Keratinocyte (primary cell): ENCODE results near the gene DDX4. TPM values are rescaled to one million over a fixed set of nuclear protein-coding genes. Genes with fewer than 3 reads are reported as not detected.

Source experiments
- DNase-seq: peaks from one replicate; pipeline ENCODE4 v3.0.0-alpha.2; 2011; ENCODE audit warnings: low read depth, missing footprints, low spot score
- FAIRE-seq: peaks from 2 replicates; lab custom pipeline; 2011; peaks lifted over from hg19 to GRCh38; lab: Jason Lieb, UNC
- H2AFZ ChIP-seq: 2 replicates; pipeline ENCODE4 v1.6.0; 2012; ENCODE audit warnings: low read length, control low read depth, inconsistent platforms; ENCODE audit not compliant: control insufficient read depth
- H3K27ac ChIP-seq: 2 replicates; pipeline ENCODE4 v1.5.1; 2011; ENCODE audit warnings: low read length; ENCODE audit not compliant: control insufficient read depth, insufficient read depth
- H3K27me3 ChIP-seq: 3 replicates; pipeline ENCODE4 v1.6.0; 2011; ENCODE audit warnings: low read length; ENCODE audit not compliant: control insufficient read depth, insufficient read depth; ENCODE audit errors: extremely low read depth
- H3K36me3 ChIP-seq, 2 experiments: 2 replicates in 1 of 2; 3 replicates in 1 of 2; pipeline ENCODE4 v1.5.1; 2011; ENCODE audit warnings: low read length in 2 of 2, mild to moderate bottlenecking in 1 of 2; ENCODE audit not compliant: control insufficient read depth in 2 of 2, insufficient read depth in 2 of 2; ENCODE audit errors: extremely low read depth in 1 of 2
- H3K4me1 ChIP-seq: 3 replicates; pipeline ENCODE4 v1.5.1; 2011; ENCODE audit warnings: low read length; ENCODE audit not compliant: control insufficient read depth, insufficient read depth; ENCODE audit errors: extremely low read depth
- H3K4me2 ChIP-seq: 3 replicates; pipeline ENCODE4 v1.6.0; 2011; ENCODE audit warnings: low read depth, low read length; ENCODE audit not compliant: control insufficient read depth, insufficient read depth; ENCODE audit errors: extremely low read depth
- H3K4me3 ChIP-seq, 3 experiments: fragments of 200-600 bp in 1 of 3; sonication (generic) in 1 of 3; 2 replicates in 2 of 3; 3 replicates in 1 of 3; pipeline ENCODE4 v1.5.1; 2011 to 2016; ENCODE audit warnings: low read length in 3 of 3, mild to moderate bottlenecking in 3 of 3, control low read depth in 2 of 3, inconsistent platforms in 1 of 3, low read depth in 1 of 3, mixed read lengths in 1 of 3, mixed run types in 1 of 3, moderate library complexity in 1 of 3; ENCODE audit not compliant: control insufficient read depth in 2 of 3, insufficient read depth in 2 of 3; ENCODE audit errors: extremely low read depth in 1 of 3
- H3K79me2 ChIP-seq: 2 replicates; pipeline ENCODE4 v1.6.0; 2012; ENCODE audit warnings: low read length; ENCODE audit not compliant: control insufficient read depth, insufficient read depth
- H3K9ac ChIP-seq: 3 replicates; pipeline ENCODE4 v1.6.0; 2011; ENCODE audit warnings: low read length; ENCODE audit not compliant: control insufficient read depth, insufficient read depth; ENCODE audit errors: extremely low read depth
- H3K9me1 ChIP-seq: 3 replicates; pipeline ENCODE4 v1.6.0; 2011; ENCODE audit warnings: low read length; ENCODE audit not compliant: control insufficient read depth, insufficient read depth; ENCODE audit errors: extremely low read depth
- H3K9me3 ChIP-seq: 2 replicates; pipeline ENCODE4 v1.5.1; 2012; ENCODE audit warnings: low read depth, low read length; ENCODE audit not compliant: control insufficient read depth
- H4K20me1 ChIP-seq: 3 replicates; pipeline ENCODE4 v1.6.0; 2011; ENCODE audit warnings: low read length; ENCODE audit not compliant: control insufficient read depth, insufficient read depth; ENCODE audit errors: extremely low read depth
- EZH2 ChIP-seq: IDR thresholded peaks from one replicate; pipeline ENCODE4 v1.6.1; 2012; ENCODE audit warnings: inconsistent platforms, mild to moderate bottlenecking, low read length, moderate library complexity
- dilution Hi-C: fragments of 300-500 bp; cut with MboI; formaldehyde crosslinking; loops from one replicate; pipeline ENCODE4 v1.7.0; 2020; ENCODE audit warnings: low sequenced_read_pairs; ENCODE audit not compliant: extremely low pct_ligation_motif_present
- polyA plus RNA-seq, 5 experiments: library from polyadenylated mRNA; depleted of rRNA in 3 of 5; stranded (reverse) in 3 of 5; stranded (forward) in 1 of 5; unstranded in 1 of 5; fragments of >200 nt; gene quantifications; 1 replicate in 1 of 5; 2 replicates in 3 of 5; 3 replicates in 1 of 5; pipeline versions ENCODE4 v1.2.1 to v1.2.3, GENCODE V29; 2011 to 2012; ENCODE audit warnings: missing spikeins in 2 of 5, low read depth in 1 of 5, low replicate concordance in 1 of 5
- TF ChIP-seq, protein P1 (sequence below), 3 experiments: IDR thresholded peaks in 1 of 3; conservative IDR thresholded peaks in 1 of 3; optimal IDR thresholded peaks in 1 of 3; 2 replicates in 2 of 3; 3 replicates in 1 of 3; pipeline versions ENCODE3 to v1.5.1; 2011; ENCODE audit warnings: low read length in 3 of 3, mild to moderate bottlenecking in 3 of 3, moderate library complexity in 2 of 3, control low read depth in 1 of 3, inconsistent platforms in 1 of 3; ENCODE audit not compliant: insufficient read depth in 2 of 3; ENCODE audit errors: extremely low read depth in 1 of 3

DDX4 gene
- polyA plus RNA-seq, 1 donor (not counting 4 experiments of a cell fraction or from before 2014, with no cell fraction given), result 0.04 TPM

DNA sequence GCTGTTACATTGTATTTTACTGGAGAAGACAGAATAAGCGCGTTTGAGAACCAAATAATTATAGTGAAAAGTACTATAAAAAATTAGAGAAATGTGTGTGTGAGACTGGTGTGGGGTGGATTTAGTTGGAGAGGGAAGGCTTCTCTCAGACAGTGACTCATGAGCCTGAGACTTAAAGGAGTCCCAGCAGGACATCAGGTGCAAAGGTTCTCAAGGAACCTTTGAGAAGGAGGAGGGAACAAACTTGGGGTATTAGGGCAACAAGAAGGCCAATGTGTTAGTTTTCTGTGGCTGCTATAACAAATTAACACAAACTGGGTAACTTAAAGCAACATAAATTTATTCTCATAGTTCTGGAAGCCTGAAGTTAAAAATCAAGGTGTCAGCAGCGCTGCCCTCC lies 4.9 kb downstream of the DDX4 start:
- DNase-seq (no peak), FAIRE-seq (no peak)
- Histone ChIP-seq H4K20me1 (no peaks in the 10 kb centered on the region), H3K4me3 (no peak overlapping the region), H3K36me3 (no peaks in the 10 kb centered on the region), H3K4me1 (no peaks in the 10 kb centered on the region), H3K27me3 (no peaks in the 10 kb centered on the region), H2AFZ (no peak overlapping the region), H3K9ac (no peak overlapping the region), H3K79me2 (no peaks in the 10 kb centered on the region), H3K9me3 (no peaks in the 10 kb centered on the region), H3K4me2 (no peak overlapping the region), H3K27ac (no peak overlapping the region), H3K9me1 (no peaks in the 10 kb centered on the region)
- dilution Hi-C loops, result no loop called here
- TF ChIP-seq, protein P1, sequence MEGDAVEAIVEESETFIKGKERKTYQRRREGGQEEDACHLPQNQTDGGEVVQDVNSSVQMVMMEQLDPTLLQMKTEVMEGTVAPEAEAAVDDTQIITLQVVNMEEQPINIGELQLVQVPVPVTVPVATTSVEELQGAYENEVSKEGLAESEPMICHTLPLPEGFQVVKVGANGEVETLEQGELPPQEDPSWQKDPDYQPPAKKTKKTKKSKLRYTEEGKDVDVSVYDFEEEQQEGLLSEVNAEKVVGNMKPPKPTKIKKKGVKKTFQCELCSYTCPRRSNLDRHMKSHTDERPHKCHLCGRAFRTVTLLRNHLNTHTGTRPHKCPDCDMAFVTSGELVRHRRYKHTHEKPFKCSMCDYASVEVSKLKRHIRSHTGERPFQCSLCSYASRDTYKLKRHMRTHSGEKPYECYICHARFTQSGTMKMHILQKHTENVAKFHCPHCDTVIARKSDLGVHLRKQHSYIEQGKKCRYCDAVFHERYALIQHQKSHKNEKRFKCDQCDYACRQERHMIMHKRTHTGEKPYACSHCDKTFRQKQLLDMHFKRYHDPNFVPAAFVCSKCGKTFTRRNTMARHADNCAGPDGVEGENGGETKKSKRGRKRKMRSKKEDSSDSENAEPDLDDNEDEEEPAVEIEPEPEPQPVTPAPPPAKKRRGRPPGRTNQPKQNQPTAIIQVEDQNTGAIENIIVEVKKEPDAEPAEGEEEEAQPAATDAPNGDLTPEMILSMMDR (optimal IDR thresholded peaks at IDR 0.05 in 1 of 3, IDR thresholded peaks at IDR 0.05 in 1 of 3, conservative IDR thresholded peaks at IDR 0.05 in 1 of 3; ENCODE audit: extremely low read depth in 1 of 3, insufficient read depth in 2 of 3, low read length in 3 of 3), result no peak
- no peak for TF ChIP-seq EZH2

DNA sequence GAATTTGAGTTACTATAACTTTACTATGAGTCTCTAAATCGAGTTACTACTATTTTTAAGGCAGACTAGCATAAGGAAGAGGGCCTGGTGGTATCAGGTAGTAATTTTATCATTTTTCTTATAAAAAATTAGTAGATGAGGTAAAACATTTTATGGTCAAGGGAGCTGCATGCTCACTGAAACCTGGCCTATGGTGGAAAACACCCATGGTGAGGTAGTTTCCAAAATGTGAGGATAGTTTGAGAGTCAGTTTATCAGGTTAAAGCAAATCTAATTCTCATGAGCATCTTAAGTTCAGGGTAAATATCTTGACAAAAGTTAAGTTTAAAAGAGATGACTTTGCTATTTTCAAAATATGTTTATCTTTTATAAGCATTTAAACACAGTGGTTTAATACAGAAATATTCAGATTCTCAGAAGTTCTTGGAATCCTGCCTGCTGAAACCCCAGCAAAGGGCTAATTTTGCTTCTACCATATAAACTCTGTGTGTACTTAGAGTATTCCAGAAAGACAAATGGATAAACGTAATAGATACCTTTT lies 10.0 kb downstream of the DDX4 start:
- Histone ChIP-seq H4K20me1 (no peaks in the 10 kb centered on the region), H3K9me3 (no peaks in the 10 kb centered on the region), H3K27me3 (no peaks in the 10 kb centered on the region), H3K9ac (no peak overlapping the region), H3K4me2 (no peak overlapping the region), H3K4me1 (no peaks in the 10 kb centered on the region), H3K79me2 (no peaks in the 10 kb centered on the region), H3K9me1 (no peaks in the 10 kb centered on the region), H3K4me3 (no peak overlapping the region), H2AFZ (no peak overlapping the region), H3K36me3 (no peaks in the 10 kb centered on the region), H3K27ac (no peak overlapping the region)
- dilution Hi-C loops, result no loop called here
- TF ChIP-seq, protein P1 (optimal IDR thresholded peaks at IDR 0.05 in 1 of 3, IDR thresholded peaks at IDR 0.05 in 1 of 3, conservative IDR thresholded peaks at IDR 0.05 in 1 of 3; ENCODE audit: extremely low read depth in 1 of 3, insufficient read depth in 2 of 3, low read length in 3 of 3), result no peak
- TF ChIP-seq EZH2, result no peak
- FAIRE-seq (no peak), DNase-seq (no peak)
